Vagina (tissue), 2 donors: ENCODE data around the gene MBNL2. TPM values are rescaled to one million over a fixed set of nuclear protein-coding genes. Genes with fewer than 3 reads are reported as not detected.

Source experiments
- DNase-seq, 2 donors: peaks; one replicate each; pipeline ENCODE4 v3.0.0-alpha.2; 2017; ENCODE audit errors: extremely low spot score in 2 of 2
- H3K27ac ChIP-seq: fragments of 200-600 bp; sonication (generic); one replicate; pipeline ENCODE4 v1.5.1; 2019
- H3K27me3 ChIP-seq: fragments of 200-600 bp; sonication (generic); one replicate; pipeline ENCODE4 v1.5.1; 2019
- H3K36me3 ChIP-seq, 2 donors: fragments of 200-600 bp; sonication (generic); one replicate each; pipeline ENCODE4 v1.5.1; 2017 to 2019
- H3K4me1 ChIP-seq: fragments of 200-600 bp; sonication (generic); one replicate; pipeline ENCODE4 v1.5.1; 2019
- H3K4me3 ChIP-seq, 2 donors: fragments of 200-600 bp; sonication (generic); 1 replicate in 1 of 2; 2 replicates in 1 of 2; pipeline ENCODE4 v1.5.1; 2016 to 2019
- H3K9me3 ChIP-seq: fragments of 200-600 bp; sonication (generic); one replicate; pipeline ENCODE4 v1.5.1; 2019
- POLR2A ChIP-seq, 2 donors: fragments of 450-650 bp; IDR thresholded peaks; one replicate each; pipeline ENCODE4 v1.6.1; 2017; ENCODE audit warnings: antibody characterized with exemption in 2 of 2, mild to moderate bottlenecking in 2 of 2, moderate library complexity in 2 of 2
- POLR2AphosphoS5 ChIP-seq, 2 donors: sonication (generic); formaldehyde crosslinking; IDR thresholded peaks; one replicate each; pipeline ENCODE4 v1.9.0; 2017; ENCODE audit warnings: antibody characterized with exemption in 2 of 2, mild to moderate bottlenecking in 2 of 2, low read depth in 1 of 2; ENCODE audit not compliant: insufficient read depth in 1 of 2
- intact Hi-C: fragments of 100-400 bp; cut with DNase I; formaldehyde crosslinking; loops from one replicate; pipeline ENCODE4 v1.15.1; 2023
- total RNA-seq: library from RNA; depleted of rRNA; stranded (reverse); fragments of >200 nt; gene quantifications from one replicate; pipeline ENCODE4 v1.2.3, GENCODE V29; 2016
- TF ChIP-seq, protein P1 (sequence below), 3 experiments: fragments of 450-650 bp in 2 of 3; fragments of 200-600 bp in 1 of 3; sonication (generic) in 1 of 3; IDR thresholded peaks; one replicate each; pipeline ENCODE4 v1.5.1; 2017 to 2019; ENCODE audit warnings: antibody characterized with exemption in 3 of 3, mild to moderate bottlenecking in 2 of 3, moderate library complexity in 2 of 3

MBNL2 gene
- total RNA-seq, 1 donor from 2014 or later = 63.1 TPM

DNA sequence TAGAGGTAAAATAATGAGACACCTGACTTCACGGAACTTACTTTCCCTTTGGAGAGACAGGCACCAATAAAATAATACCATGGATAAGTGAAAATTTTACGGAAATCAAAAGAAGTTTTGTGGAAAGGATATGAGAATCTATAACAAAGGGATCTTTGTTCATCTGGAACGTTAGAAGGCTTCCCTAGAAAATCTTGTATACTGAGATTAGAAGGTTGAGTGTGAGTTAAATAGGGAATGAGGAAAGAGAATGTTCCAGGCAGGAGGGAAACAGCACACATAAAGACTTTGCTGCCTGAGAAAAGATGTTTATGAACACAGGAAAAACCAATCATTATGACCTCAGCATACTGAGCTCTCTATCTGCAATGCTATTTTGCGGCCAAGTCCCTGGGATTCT lies 192.3 kb downstream of the MBNL2 start:
- Histone ChIP-seq H3K27me3 (no peaks in the 10 kb centered on the region), H3K4me1 (no peaks in the 10 kb centered on the region), H3K27ac (no peak overlapping the region), H3K36me3 (no peaks in the 10 kb centered on the region), H3K9me3 (no peaks in the 10 kb centered on the region), H3K4me3 (no peak overlapping the region)
- TF ChIP-seq POLR2A (IDR thresholded peaks at IDR 0.05) (no peak), POLR2AphosphoS5 (IDR thresholded peaks at IDR 0.05; ENCODE audit: insufficient read depth in 1 of 2, low read depth in 1 of 2) (no peak)
- TF ChIP-seq, protein P1, sequence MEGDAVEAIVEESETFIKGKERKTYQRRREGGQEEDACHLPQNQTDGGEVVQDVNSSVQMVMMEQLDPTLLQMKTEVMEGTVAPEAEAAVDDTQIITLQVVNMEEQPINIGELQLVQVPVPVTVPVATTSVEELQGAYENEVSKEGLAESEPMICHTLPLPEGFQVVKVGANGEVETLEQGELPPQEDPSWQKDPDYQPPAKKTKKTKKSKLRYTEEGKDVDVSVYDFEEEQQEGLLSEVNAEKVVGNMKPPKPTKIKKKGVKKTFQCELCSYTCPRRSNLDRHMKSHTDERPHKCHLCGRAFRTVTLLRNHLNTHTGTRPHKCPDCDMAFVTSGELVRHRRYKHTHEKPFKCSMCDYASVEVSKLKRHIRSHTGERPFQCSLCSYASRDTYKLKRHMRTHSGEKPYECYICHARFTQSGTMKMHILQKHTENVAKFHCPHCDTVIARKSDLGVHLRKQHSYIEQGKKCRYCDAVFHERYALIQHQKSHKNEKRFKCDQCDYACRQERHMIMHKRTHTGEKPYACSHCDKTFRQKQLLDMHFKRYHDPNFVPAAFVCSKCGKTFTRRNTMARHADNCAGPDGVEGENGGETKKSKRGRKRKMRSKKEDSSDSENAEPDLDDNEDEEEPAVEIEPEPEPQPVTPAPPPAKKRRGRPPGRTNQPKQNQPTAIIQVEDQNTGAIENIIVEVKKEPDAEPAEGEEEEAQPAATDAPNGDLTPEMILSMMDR (IDR thresholded peaks at IDR 0.05) = no peak
- no peak for DNase-seq
- intact Hi-C loops = loop anchor here (10.0 kb wide), 1 partner anchor 50 kb away; no protein-coding TSS in a partner anchor

DNA sequence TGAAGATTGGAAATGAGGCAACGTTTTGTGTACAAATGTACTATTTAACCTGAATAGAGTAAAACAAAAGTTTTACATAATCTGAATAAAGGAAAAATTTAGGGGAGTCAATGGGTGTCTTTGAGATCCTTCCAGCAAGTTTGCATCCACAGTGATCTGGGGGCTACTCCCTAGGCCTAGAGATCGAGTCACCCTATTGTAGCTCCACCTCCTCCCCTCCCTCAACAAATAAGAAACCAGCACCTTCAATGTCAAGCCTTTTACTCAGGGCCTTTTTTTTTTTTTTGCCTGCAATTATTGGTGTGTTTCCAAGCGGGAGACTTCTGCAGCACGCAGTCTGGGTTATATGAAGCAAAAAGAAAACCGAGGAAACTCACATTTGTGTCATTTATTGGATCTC lies 195.6 kb downstream of the MBNL2 start:
- Histone ChIP-seq H3K27me3 (no peaks in the 10 kb centered on the region), H3K4me3 (no peak overlapping the region), H3K27ac (no peak overlapping the region), H3K36me3 (no peaks in the 10 kb centered on the region), H3K4me1 (no peaks in the 10 kb centered on the region), H3K9me3 (no peaks in the 10 kb centered on the region)
- DNase-seq = no peak
- TF ChIP-seq POLR2AphosphoS5 (IDR thresholded peaks at IDR 0.05; ENCODE audit: insufficient read depth in 1 of 2, low read depth in 1 of 2) (no peak), POLR2A (IDR thresholded peaks at IDR 0.05) (no peak)
- TF ChIP-seq, protein P1 (IDR thresholded peaks at IDR 0.05) = no peak
- intact Hi-C loops = loop anchor here (10.0 kb wide), 1 partner anchor 53 kb away; no protein-coding TSS in a partner anchor

DNA sequence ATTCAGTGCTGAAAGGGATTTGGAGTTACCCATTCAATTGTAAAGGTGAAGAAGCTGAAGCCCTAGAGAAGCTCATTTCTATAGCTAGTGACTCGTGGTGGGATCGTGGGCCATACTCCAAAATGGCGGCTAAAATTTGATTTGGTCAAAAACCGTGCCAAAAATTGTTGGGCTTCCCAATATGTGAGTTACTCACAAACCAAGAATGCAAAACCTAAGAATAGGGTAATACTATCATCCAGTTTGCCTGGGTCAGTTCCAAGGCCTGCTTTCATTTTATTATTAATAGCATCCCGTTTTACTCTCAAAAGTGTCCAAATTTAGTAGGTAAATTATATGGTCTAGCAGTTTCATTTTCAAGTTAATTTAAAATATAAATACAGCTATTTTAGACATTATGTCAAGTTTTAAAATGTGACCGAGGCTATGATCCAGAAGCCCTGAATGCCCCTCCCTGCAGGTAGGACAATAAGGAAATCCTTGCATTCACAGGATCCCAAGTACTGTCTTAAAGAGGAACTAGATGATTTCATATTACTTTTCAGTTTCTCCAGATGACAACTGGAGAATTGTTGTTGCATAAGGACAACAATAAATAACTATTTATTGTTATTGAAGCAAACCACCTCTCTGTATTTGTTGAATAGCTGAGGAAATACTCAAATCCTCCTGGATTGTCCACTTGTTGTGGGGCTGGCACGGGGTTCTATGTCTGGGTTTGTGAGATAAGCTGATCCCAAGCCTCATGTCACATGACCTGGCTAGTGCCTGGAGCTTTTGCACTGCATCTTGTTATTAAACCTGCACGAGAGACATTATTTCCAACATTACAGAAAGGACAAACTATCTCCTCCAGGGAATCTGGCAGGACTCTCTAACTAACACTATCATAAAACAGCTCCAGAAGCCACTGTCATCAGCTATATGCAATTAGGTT lies 200.3 kb downstream of the MBNL2 start:
- intact Hi-C loops = no loop called here
- H3K9me3 ChIP-seq = no peaks in the 10 kb centered on the region
- no peak overlapping the region for H3K27ac ChIP-seq
- DNase-seq = no peak
- no peaks in the 10 kb centered on the region for H3K36me3 ChIP-seq
- H3K27me3 ChIP-seq = no peaks in the 10 kb centered on the region
- TF ChIP-seq, protein P1 (IDR thresholded peaks at IDR 0.05) = no peak
- no peak for TF ChIP-seq POLR2AphosphoS5 (IDR thresholded peaks at IDR 0.05; ENCODE audit: insufficient read depth in 1 of 2, low read depth in 1 of 2)
- no peak for TF ChIP-seq POLR2A (IDR thresholded peaks at IDR 0.05)
- no peaks in the 10 kb centered on the region for H3K4me1 ChIP-seq
- no peak overlapping the region for H3K4me3 ChIP-seq

DNA sequence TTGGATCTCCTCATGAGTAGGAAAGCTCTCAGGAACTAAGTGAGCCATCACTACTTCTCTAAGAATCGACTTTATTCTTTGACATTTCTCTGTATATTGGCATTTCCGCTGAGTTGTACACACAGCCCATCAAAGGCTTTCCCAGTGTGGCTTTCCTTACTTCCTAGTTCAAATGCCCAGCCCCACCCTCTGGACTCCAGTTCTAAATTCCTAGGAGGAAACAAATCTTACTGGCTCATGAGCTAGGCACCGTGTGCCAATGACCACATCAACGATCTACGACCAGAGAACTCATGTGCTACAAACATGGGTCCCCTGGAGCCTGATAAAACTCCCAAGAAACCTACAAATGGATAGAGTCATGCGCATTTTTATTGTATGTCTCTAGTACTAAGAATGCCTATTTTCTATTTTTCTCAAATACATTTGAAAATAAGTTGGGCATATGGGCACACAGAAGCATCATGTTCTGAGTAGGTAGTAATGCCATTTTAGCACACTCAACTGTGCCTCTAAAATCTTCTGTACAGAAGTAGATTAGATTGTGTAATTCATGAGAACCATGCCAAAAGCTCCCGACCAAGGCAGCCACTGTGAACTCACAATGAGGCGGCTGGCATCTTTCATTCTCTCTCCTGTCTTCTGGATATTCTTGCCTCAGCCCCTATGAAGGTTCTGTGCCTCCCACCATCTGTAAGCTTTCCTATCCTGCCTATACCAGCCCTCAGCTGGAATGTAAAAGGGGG lies 201.3 kb downstream of the MBNL2 start:
- TF ChIP-seq POLR2A (IDR thresholded peaks at IDR 0.05) = no peak
- no peak for TF ChIP-seq POLR2AphosphoS5 (IDR thresholded peaks at IDR 0.05; ENCODE audit: insufficient read depth in 1 of 2, low read depth in 1 of 2)
- TF ChIP-seq, protein P1 (IDR thresholded peaks at IDR 0.05) = no peak
- Histone ChIP-seq H3K36me3 (no peaks in the 10 kb centered on the region), H3K27me3 (no peaks in the 10 kb centered on the region), H3K27ac (no peak overlapping the region), H3K4me1 (no peaks in the 10 kb centered on the region), H3K9me3 (no peaks in the 10 kb centered on the region), H3K4me3 (no peak overlapping the region)
- intact Hi-C loops = no loop called here
- DNase-seq = no peak
